Mesothelial cell of epicardium (in vitro differentiated cells): ENCODE results near the gene MAEA. TPM values are rescaled to one million over a fixed set of nuclear protein-coding genes. Genes with fewer than 3 reads are reported as not detected.
A peak's percentile ranks its signal among the peaks of the same experiment; 100 is the strongest.

Experiments used
- DNase-seq, 2 experiments: peaks; one replicate each; pipeline ENCODE4 v3.0.0; 2021; ENCODE audit warnings: low spot score in 2 of 2; ENCODE audit not compliant: unreplicated experiment in 2 of 2
- H3K27ac Mint-ChIP-seq: 2 replicates; pipeline ENCODE4 v1.8.0; 2021; ENCODE audit warnings: mixed read lengths
- H3K27me3 Mint-ChIP-seq: 2 replicates; pipeline ENCODE4 v1.8.0; 2021; ENCODE audit warnings: low read depth, mixed read lengths
- H3K36me3 Mint-ChIP-seq: 2 replicates; pipeline ENCODE4 v1.8.0; 2021; ENCODE audit warnings: mixed read lengths
- H3K4me1 Mint-ChIP-seq: 2 replicates; pipeline ENCODE4 v1.8.0; 2021; ENCODE audit warnings: mixed read lengths
- H3K4me3 Mint-ChIP-seq: 2 replicates; pipeline ENCODE4 v1.8.0; 2021; ENCODE audit warnings: mild to moderate bottlenecking, moderate library complexity, mixed read lengths
- H3K9me3 Mint-ChIP-seq: 2 replicates; pipeline ENCODE4 v1.8.0; 2021; ENCODE audit warnings: mixed read lengths
- total RNA-seq: library from RNA; stranded (reverse); gene quantifications from 3 replicates; pipeline ENCODE4 v1.2.1, GENCODE V29; 2021
- TF ChIP-seq, protein P1 (sequence below): fragments of 200-600 bp; sonication (generic); IDR thresholded peaks from one replicate; pipeline ENCODE4 v1.5.0; 2021; ENCODE audit warnings: antibody characterized with exemption; ENCODE audit not compliant: unreplicated experiment

Gene MAEA
- total RNA-seq, 1 donor from 2014 or later: 73.4 TPM

DNA sequence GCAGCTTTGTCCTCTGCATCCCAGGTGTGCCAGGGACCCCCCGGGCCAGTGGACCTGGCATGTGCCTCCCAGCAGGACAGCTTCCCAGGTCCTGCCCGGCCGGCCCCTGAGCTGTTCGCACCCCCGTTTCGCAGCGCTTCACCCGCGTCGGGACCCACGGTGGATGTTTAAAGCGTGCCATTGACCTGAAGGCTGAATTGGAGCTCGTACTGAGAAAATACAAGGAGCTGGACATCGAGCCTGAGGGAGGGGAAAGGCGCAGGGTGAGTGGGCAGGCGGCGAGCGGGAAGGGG lies 65.2 kb downstream of the MAEA start:
- TF ChIP-seq, protein P1, sequence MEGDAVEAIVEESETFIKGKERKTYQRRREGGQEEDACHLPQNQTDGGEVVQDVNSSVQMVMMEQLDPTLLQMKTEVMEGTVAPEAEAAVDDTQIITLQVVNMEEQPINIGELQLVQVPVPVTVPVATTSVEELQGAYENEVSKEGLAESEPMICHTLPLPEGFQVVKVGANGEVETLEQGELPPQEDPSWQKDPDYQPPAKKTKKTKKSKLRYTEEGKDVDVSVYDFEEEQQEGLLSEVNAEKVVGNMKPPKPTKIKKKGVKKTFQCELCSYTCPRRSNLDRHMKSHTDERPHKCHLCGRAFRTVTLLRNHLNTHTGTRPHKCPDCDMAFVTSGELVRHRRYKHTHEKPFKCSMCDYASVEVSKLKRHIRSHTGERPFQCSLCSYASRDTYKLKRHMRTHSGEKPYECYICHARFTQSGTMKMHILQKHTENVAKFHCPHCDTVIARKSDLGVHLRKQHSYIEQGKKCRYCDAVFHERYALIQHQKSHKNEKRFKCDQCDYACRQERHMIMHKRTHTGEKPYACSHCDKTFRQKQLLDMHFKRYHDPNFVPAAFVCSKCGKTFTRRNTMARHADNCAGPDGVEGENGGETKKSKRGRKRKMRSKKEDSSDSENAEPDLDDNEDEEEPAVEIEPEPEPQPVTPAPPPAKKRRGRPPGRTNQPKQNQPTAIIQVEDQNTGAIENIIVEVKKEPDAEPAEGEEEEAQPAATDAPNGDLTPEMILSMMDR: no peak
- DNase-seq: no peak
- H3K27me3 Mint-ChIP-seq: no peaks in the 10 kb centered on the region
- H3K27ac Mint-ChIP-seq: no peak overlapping the region
- H3K36me3 Mint-ChIP-seq: peaks cover 7% of the 10 kb centered on the region
- H3K9me3 Mint-ChIP-seq: no peaks in the 10 kb centered on the region
- H3K4me3 Mint-ChIP-seq: no peak overlapping the region
- H3K4me1 Mint-ChIP-seq: peaks cover 2% of the 10 kb centered on the region

DNA sequence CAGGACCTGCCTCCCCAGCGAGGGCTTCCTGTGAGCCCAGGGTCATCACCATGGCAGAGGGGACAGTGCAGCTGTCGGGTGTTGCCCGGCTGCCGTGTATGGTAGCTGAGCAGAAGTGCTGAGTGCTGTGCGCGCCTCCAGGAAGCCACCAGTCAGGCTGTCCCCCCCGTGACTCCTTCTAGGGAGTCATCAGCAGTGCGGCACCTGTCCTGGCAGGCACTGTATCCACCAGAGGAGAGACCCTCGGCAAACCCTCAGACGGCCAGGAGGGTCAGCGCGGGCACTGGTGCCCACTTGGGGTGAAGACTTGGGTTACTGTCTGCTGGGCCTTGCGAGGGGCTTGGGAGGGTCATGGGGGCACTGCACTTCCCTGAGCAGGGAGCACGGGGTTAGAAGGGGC lies 65.7 kb downstream of the MAEA start:
- H3K36me3 Mint-ChIP-seq: peaks cover 7% of the 10 kb centered on the region
- TF ChIP-seq, protein P1: no peak
- H3K27me3 Mint-ChIP-seq: no peaks in the 10 kb centered on the region
- no peak overlapping the region for H3K27ac Mint-ChIP-seq
- H3K4me3 Mint-ChIP-seq: no peak overlapping the region
- no peaks in the 10 kb centered on the region for H3K9me3 Mint-ChIP-seq
- DNase-seq: no peak
- peaks cover 2% of the 10 kb centered on the region for H3K4me1 Mint-ChIP-seq

DNA sequence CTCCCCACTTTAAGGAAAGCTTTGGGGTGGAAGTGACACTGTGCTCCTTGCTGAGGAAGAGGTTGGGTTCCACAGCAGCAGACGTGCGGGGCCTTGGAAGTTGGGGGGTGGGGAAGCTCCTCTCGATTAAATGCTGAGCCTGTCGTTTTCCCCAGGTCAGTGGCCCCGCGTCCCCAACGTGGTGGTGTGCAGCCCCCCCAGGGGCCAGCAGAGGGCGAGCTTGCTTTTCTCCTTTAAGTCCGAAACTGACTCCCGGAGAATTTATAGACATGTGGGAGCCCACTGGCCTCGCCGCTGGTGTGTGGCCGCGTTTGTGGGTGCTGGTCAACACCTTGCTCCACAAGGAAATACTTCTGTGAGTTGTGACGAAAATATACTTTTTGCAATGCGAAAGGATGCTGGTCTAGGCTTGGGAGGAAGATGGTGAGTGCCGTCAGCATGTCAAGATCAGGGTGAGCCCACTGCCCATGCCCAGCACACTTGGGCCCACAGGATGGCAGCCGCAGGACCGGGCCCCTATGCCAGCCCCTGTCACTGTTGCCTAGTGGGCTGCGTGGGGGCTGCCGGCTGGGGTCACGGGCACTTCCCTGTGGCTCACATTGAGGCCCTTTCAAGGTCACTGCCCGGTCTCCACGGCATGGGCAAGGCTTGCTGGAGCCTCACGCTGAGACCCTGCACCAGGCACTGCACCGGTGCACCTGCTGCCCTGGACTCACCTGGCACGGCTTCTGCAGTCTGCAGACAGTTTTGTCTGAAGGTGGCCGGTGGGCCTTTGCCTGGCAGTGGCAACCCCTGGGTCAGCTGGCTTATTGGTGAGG lies 66.7 kb downstream of the MAEA start:
- H3K27me3 Mint-ChIP-seq: no peaks in the 10 kb centered on the region
- H3K9me3 Mint-ChIP-seq: no peaks in the 10 kb centered on the region
- TF ChIP-seq, protein P1: peak; percentile 81
- peaks cover 7% of the 10 kb centered on the region for H3K36me3 Mint-ChIP-seq
- peaks cover 2% of the 10 kb centered on the region for H3K4me1 Mint-ChIP-seq
- no peak overlapping the region for H3K4me3 Mint-ChIP-seq
- H3K27ac Mint-ChIP-seq: no peak overlapping the region
- DNase-seq: peak in 1 of 2 experiments; percentile 72

DNA sequence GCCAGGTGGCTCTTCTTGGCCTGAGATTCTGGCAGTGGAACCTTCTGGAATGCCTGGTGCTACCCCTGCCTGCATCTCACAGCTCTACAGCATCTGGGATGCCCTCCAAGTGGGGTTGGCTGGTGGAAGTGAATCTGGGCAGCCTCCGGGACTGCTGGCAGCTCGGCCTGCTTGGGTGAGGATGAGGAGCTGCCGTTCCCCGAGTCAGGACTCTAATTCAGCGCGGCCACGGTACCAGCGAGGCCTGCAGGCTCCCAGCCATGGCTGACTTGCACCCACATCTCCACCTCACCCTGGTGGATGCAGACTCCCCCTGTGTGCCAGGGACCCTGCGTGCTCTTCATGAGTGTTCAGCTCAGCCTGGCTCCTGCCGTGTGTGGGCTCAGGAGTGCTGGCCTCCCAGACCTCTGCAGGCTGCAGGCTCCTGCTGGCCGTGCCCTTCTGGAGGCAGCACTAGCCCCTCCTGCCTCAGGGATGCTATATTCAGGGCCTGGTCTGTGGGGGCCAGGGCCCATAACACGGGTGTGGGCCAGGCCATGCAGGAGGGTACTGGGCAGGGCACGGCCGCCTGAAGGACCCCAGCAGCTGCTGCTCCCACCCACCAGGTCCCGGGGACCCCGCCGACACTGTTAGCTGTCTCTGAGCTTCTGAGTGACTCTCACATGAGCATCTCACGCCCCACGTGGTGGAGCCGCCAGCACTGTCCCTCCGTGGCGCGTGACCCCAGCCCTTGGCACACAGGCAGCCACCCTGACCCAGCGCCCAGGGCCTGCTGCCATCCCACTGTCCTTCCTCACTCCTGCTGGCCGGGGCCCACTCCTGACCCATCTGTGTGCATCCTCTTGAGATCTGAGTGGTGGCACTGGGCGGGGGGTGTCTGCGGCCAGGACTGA lies 67.9 kb downstream of the MAEA start:
- Mint-ChIP-seq H3K4me3 (no peak overlapping the region), H3K9me3 (no peaks in the 10 kb centered on the region), H3K36me3 (peaks cover 7% of the 10 kb centered on the region), H3K4me1 (no peaks in the 10 kb centered on the region), H3K27me3 (no peaks in the 10 kb centered on the region), H3K27ac (no peak overlapping the region)
- TF ChIP-seq, protein P1: no peak
- DNase-seq: no peak

DNA sequence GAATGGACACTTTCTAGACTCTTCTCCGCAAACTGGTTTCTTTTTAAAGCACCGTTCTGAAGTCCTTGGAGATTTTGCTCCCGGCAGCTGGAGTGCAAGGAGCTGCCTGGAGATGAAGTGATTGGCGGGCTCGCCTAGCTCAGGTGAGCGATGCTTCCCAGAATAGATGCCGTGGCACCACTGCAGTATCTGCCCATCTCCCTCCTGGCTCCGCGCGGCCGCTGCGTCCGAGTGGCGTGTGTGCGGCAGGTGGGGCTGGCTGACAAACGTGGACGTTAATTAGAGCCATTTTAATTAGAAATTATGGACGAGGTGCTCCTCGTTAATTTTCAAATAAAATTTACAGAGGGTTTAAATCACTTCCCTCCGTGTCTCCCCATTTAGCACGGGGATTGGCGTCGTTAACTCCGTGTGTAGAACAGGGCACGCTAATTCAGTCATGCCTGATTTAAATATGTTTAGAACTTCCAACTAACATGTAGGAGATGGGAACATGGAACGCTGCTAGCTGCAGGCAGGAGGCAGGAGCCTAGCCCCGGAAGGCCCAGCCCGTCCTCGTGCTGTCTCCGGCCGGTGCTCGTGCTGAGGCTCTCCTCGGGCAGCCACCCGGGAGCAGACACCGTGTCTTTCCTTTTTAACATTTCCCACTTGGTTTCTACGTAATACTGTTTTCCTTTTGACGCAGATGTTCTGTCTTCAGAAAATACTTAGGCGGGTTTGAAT lies 68.9 kb downstream of the MAEA start:
- DNase-seq: no peak
- H3K36me3 Mint-ChIP-seq: peaks cover 4% of the 10 kb centered on the region
- no peaks in the 10 kb centered on the region for H3K27me3 Mint-ChIP-seq
- TF ChIP-seq, protein P1: no peak
- H3K4me3 Mint-ChIP-seq: no peak overlapping the region
- H3K4me1 Mint-ChIP-seq: no peaks in the 10 kb centered on the region
- H3K27ac Mint-ChIP-seq: no peak overlapping the region
- H3K9me3 Mint-ChIP-seq: no peaks in the 10 kb centered on the region
